Measurements from ENCODE around the gene IFT88.
"Not testable (repeated sequence)": the region's sequence is repeated elsewhere in the genome, so short reads cannot be mapped to it uniquely, and the experiment has no call there.

Gene IFT88

DNA sequence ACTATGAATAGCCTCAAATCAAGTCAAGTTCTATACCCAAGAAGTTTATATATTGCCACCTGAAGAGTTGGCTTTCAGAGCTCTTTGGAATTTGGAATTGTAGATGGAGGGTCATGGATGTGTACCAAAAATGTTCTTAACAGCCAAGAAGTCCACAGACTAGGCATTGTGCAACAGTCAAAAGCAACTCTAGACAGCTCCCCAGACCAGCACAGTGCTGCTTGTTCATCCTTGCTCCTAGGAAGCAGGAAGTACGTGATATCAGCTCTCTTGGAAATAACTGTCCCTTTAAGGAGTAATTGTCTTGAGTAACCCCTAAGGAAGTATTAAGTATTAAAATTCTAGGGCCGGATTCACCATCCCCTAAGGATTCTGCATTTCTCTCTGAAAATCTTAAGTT lies 105.8 kb downstream of the IFT88 start:
- H3K4me3 ChIP-seq (ENCODE audit: low read depth, low read length) = no peak overlapping the region
- TF ChIP-seq, protein P1, sequence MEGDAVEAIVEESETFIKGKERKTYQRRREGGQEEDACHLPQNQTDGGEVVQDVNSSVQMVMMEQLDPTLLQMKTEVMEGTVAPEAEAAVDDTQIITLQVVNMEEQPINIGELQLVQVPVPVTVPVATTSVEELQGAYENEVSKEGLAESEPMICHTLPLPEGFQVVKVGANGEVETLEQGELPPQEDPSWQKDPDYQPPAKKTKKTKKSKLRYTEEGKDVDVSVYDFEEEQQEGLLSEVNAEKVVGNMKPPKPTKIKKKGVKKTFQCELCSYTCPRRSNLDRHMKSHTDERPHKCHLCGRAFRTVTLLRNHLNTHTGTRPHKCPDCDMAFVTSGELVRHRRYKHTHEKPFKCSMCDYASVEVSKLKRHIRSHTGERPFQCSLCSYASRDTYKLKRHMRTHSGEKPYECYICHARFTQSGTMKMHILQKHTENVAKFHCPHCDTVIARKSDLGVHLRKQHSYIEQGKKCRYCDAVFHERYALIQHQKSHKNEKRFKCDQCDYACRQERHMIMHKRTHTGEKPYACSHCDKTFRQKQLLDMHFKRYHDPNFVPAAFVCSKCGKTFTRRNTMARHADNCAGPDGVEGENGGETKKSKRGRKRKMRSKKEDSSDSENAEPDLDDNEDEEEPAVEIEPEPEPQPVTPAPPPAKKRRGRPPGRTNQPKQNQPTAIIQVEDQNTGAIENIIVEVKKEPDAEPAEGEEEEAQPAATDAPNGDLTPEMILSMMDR (IDR thresholded peaks at IDR 0.05; ENCODE audit: low read depth, low read length) = no peak

DNA sequence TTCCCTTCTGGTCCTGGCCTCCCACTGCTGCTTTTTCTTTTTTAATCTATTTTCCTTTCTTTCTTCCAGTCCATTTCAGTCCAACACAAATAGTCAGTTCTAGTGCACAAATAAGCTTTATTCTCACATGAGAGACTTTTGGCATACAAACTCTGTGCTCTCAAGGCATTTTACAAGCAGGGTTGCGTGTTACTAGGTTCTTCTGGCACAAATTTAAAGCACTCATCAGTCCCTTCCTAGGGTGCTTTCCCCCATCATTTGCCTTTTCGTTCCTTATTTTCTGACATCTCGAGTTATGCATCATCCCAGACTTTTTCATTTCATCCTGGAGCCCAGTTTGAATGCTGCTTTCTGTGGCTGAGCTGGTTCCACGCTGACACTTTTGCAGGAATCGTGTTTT lies 106.8 kb downstream of the IFT88 start:
- TF ChIP-seq, protein P1 (IDR thresholded peaks at IDR 0.05; ENCODE audit: low read depth, low read length) = no peak
- no peak overlapping the region for H3K4me3 ChIP-seq (ENCODE audit: low read depth, low read length)

DNA sequence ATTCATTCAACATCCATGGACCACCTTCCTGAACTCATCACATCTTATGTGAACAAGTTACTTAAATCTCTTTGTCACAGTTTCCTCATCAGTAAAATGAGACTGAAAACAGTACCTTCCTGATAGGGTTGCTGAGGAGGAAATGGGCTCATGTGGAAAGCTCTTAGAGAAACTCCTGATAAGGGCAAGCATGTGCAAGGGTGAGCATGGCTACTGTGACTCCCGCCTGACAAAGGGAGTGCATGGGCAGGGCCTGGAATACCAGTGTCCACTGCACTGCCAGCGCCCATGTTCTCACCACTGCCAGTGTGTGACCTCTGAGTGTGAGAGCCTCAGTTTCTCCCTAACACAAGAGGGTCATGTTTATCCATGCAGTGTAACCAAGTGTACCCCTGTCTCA lies 109.3 kb downstream of the IFT88 start:
- TF ChIP-seq, protein P1 (IDR thresholded peaks at IDR 0.05; ENCODE audit: low read depth, low read length) = no peak
- no peak overlapping the region for H3K4me3 ChIP-seq (ENCODE audit: low read depth, low read length)

DNA sequence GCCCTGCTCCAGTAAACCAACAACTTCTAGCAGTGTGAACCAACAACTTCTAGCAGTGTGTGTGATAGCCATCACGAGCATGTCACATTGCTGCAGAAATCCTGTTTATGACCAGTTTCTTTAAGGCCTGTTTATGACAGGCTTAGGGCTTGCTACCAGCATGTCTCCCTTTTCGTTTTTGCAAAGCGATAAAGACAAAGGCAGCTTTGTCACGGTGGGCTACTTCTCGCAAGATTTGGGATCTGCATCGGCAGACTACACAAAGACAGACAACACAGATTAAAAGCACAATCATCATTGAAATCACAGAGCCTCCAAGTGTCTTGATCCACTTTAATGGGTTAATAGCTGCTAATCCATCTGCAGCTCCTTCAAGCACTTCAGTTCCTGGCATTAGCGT lies 111.6 kb downstream of the IFT88 start:
- H3K4me3 ChIP-seq (ENCODE audit: low read depth, low read length) = not testable (repeated sequence)

DNA sequence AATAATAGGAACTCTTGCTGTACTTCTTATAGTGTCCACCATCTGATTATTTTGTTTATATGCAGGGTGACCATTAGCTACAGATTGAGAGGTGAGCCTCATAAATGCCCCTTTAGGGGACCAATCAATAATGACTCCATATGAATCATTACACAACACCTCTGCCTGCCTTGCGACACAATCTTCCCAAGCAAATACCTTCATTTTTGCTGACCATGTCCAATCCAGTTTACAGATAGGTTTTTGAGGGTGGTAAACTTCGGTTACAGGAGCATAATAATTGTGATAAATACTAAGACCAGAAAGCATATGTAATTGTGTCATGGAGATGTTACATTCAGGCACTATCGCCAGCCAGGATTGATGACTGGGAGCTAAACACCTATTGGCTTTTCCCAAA lies 112.9 kb downstream of the IFT88 start:
- TF ChIP-seq, protein P1 (IDR thresholded peaks at IDR 0.05; ENCODE audit: low read depth, low read length) = no peak
- no peak overlapping the region for H3K4me3 ChIP-seq (ENCODE audit: low read depth, low read length)

DNA sequence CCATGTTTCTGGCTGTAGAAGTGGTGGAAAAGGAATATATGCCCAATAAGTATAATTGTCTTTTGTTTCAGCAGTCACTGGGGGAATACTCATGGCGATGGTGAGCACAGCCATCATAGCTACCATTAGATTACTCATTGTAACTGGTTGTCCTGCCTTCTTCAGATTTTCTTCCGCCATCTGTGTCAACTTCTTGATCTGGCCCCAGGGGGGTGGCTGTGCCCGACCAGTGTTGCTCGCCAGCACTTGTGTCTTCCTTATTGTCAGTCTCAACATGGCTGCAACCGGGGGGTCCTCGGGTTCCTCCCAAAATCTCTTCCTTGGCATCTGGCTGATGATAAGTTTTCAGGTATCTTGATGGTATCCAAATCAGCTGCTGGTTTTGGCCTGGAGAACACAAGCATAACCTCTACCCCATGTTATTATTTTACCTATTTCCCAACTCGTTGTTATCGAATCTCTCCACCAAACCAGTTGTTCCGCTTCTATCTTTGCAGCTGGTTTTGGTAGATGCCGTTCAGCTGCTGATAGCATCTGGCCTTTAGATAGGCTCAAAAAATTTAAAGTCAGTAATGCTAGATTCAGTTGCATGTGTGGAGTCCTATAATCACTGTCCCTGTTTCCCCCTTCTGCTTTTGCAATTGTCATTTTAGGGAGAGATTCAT lies 113.6 kb downstream of the IFT88 start:
- TF ChIP-seq, protein P1 (IDR thresholded peaks at IDR 0.05; ENCODE audit: low read depth, low read length) = no peak
- H3K4me3 ChIP-seq (ENCODE audit: low read depth, low read length) = no peak overlapping the region

DNA sequence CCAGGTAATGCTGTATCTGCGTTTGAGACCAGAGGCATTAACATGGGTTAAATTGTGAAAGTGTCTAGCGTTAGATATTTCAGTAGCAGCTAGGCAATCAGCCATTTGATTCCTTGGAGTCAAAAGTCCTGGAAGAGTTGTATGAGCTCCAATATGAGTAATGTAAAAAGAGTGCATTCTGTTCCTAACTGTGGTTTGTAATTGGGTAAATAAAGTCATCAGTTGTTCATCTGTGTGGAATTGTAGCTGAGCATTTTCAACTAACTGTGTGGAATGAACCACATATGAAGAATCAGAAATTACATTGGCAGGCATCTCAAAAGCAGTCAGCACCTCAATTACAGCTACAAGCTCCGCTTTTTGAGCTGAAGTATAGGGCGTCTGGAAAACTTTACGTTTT lies 114.5 kb downstream of the IFT88 start:
- not testable (repeated sequence) for H3K4me3 ChIP-seq (ENCODE audit: low read depth, low read length)

DNA sequence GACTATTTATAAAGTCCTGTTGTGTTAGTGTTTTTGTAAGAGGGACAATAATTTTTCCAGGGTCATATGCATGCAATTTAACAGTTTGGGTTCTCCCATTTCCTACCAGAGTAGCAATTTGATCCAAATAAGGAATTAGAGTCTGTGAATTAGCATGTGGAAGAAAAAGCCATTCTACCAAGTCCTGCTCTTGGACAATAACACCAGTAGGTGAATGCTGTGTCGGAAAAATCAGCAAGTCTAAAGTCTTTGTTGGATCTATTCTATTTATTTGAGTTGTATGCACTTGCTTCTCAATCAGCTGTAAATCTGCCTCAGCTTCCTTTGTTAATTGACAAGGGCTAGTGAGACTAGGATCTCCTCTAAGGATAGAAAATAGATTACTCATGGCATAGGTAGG lies 115.1 kb downstream of the IFT88 start:
- TF ChIP-seq, protein P1 (IDR thresholded peaks at IDR 0.05; ENCODE audit: low read depth, low read length) = no peak
- no peak overlapping the region for H3K4me3 ChIP-seq (ENCODE audit: low read depth, low read length)
